UCSD-AML1 (cell line): ENCODE data around the gene SCRT2.
"Not testable (repeated sequence)": the region's sequence is repeated elsewhere in the genome, so short reads cannot be mapped to it uniquely, and the experiment has no call there.

Experiments
- DNase-seq: peaks from one replicate; lab custom pipeline; 2025; ENCODE audit not compliant: unreplicated experiment; lab: John Stamatoyannopoulos, UW

Gene SCRT2

DNA sequence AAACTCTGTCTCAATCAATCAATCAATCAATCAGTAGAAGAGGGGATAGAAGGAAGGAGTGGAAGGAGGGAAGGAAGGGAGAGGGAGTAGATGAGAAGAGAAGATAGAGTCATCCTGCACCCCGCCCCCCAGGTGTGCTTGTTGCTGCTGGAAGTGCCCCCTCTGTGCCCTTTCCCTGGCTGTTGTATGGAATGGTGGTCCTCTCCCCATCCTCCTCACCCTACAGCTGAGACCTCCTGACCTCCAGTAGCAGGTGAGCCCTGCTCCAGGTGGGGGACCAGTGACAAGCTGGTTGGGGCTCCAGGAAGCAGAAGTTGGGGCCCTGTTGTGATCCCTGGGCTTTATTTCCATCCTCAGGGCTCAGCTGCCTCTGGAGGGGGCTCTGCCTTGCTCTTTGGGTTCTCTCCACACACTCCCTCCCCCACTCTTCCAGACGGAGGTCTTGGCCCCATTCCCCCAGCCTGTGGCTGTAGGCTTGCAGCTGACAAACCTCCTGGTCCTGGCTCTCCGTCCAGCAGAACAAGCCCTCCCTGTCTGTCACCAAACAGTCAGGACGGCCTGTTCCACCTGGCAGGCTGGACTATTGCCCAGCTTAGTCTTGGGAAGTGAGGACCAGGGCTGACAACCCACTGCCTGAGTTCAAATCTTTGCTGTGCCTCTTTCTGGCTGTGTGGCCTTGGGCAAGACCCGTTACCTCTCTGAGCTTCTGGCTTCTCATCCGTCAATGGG, 26.0 kb upstream of the SCRT2 start:
- DNase-seq: no peak

DNA sequence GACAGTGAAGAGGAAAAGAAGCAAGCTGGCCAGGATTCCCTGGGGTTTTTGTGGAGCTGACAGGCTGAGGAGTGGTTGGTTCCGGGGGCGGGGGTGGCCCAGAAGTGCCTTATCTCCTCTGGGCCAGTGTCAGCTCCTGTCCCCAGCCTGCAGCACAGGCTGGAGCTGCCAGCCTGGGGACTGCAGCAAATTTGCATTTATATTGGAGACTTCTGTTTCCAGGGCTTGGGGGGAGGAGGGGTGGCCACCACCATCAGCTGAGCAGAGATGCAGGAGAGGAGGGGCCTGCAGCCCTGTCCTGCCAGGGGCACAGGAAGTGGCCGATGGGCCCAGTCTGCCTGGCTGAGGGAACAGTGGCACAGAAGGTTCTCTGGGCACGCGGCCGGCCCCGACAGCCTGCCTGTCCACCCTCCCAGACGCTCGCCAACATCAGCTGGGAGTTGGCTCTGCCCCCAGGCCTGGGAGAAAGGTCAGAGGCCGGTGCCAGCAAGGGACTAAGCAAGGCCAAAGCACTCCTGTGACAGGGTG, 24.3 kb upstream of the SCRT2 start:
- DNase-seq: no peak

DNA sequence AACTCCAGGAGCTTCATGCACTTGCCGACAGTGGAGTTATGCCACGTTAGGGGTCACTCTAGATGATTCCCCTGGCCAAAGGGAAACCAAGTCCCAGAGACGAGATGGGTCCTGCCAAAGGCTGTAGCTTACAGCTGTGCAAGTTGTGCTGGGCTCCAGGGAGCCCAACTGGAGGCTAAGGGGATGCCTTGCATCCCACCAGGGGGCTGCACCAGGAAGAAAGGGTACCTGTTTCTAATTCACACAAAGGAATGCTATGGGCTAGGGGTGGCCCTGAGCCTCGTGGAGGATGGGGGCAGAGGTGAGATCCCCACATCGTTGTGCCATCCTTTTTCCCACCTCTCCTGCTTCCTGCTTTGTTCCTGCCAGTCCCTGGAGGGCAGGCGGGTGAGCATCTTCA, 23.7 kb upstream of the SCRT2 start:
- no peak for DNase-seq

DNA sequence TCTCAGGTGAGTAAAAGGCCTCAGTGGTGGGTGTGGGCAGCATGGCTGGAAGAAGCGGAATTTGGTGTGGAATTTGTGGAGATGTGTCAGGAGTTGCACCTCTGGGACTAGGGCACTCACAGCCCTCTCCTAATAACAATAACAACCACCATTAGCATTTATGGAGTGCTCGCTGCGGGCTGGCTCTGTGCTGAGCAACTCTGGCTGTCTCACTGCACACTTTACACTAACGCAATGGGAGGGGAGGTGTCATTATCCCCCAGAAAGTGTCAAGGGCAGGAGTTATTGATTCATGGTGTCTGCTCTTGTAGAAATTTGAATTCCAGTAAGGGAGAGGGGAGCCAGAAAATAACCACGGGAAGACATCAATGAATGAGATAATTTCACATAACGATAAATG, 22.7 kb upstream of the SCRT2 start:
- DNase-seq: no peak

DNA sequence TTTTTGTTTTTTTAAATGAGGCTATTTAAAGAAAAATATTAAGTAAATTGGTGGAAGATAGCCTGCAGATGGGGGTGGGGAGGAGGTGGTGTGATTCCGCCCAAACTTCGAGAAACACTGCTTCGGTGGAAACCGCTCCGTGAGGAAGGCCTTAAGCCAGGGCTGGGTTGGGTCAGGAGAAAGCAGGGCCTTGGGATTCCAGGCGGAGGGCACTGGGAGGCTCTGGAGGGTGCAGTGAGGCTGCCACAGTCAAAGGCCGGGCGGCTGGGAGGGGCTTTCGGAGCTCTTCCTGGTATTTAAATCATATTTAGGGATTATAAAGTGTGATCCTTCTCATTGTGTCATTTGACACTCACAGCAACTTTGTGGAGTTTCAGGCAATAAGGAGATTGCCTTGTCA, 22.2 kb upstream of the SCRT2 start:
- DNase-seq: no peak

DNA sequence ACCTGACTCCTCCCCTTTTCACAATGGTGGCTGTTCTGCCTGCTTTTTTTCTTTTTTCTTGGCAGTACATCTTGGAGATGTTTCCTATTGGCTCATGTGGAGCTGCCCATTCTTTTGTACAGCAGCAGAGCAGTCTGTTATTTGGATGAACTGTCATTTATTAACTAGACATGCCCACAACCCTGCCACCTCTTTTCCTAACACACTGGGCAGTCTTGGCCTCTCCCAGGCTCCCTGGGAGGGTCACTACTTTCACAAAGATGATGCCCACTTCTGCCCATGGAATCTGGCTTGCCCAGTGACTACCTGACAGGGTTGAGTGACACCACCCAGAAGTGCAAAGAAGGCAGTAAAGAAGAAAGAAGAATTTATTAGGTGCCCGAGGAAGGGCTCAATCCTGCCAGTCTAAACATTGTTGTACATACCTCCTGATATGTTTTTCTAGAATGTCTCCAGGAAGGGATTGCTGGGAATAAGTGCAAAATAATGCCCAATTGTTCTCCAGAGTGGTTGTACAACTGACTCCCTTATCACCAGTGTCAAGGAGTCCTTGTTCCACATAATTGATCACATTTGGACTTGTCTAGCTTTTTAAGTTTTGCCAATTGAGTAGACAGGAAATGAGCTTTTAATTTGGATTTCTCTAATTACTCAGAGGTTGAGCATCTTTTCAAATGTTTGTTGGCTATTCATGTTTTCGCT, 19.7 kb upstream of the SCRT2 start:
- no peak for DNase-seq

DNA sequence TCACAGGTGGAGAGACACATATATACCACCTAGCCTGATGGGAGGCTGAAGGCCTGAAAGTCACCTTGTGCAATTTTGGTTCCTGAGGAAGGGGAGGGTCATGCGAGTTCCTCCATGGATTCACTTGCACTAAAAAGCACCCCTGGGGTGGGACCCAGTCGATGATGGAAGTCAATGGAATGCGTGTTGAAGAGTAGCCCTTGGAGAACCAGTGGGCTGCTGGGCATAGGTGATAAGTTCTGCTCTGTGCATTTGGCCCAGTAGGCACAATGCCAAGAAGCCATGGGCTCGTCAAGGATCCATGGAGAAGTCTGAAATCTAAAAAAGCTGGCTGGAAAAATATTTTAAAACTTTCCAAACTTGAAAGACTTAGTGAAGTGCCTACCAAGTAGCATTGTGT, 18.9 kb upstream of the SCRT2 start:
- DNase-seq: no peak

DNA sequence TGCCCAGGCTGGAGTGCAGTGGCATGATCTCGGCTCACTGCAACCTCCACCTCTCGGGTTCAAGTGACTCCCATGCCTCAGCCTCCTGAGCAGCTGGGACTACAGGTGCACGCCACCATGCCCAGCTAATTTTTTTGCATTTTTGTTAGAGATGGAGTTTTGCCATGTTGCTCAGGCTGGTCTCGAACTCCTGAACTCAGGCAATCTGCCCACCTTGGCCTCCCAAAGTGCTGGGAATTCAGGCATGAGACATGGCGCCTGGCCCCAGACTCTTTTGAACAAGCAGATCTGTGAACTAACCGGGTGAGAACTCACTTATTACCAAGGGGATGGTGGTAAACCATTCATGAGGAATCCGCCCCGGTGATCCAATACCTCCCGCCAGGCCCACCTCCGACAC, 18.2 kb upstream of the SCRT2 start:
- not testable (repeated sequence) for DNase-seq

DNA sequence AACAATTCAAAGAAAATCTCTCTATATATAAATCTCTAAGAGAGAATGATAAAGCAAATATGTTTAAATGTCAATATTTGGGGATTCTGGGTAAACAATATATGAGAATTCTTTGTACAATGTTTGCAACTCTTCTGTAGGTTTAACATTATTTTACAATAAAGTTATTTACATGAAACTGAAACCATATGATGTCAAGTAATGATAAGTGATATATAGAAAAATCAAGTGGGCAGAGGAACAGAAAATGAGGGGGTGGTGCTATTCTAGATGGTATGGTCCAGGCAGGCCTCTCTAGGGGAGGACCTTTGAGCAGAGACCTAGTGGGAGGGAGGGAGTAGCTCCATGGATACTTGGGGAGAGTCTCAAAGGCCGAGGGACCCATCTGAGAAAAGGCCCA, 16.4 kb upstream of the SCRT2 start:
- no peak for DNase-seq

DNA sequence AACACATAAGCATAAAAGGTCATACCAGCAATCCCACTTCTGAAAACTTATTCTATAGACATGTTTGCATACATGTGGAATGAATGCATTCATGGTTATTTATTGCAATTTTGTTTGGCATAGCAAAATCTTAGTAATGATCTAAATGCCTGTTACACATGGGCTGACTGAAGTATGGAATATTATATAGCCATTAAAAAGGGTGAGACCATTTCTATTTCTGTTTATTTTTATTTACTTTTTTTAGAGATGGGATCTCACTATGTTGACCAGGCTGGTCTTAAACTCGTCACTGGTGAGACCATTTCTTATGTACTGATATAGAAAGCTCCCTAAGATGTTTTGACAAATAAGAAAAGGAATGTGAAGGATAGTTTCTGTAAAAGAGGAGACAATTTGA, 14.3 kb upstream of the SCRT2 start:
- DNase-seq: no peak

DNA sequence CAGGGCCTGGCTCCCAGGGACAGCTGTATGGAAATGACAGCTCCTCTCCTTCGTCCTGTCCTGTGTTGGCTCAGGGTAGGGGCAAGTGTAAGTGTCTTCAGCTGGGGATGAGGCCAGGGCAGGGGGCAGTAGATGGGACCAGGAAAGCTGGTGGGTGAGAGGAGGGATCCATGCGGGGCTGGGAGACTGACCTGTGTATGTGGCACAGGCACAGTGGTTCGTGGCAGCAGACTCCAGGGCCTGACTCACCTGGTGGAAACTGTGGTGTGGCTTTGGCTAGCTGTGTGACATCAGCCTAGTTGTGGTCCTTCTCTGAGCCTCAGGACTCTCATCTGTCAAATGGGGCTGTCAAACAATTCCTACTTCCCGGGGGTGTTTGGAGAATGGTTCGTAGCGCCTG, 13.7 kb upstream of the SCRT2 start:
- no peak for DNase-seq

DNA sequence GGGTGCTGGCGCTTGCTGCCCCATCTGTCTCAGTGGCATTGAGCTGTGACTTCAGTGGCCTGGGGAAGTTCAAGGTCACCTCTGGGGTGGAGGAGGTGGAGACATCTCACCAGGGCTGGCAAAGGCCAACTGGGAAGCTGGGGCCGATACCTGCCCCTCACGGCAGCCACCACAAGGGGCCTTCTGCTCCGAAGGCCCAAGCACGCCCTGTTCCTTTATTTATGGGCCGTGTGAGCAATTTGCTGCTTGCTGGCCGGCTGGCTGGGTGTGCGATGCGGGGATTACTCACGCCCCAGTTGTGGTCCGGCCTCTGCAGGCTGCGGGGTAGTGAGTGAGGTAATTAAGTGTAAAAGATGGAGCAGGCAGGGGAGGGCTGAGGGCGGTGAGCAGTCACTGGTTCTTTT, 13.2 kb upstream of the SCRT2 start:
- no peak for DNase-seq

DNA sequence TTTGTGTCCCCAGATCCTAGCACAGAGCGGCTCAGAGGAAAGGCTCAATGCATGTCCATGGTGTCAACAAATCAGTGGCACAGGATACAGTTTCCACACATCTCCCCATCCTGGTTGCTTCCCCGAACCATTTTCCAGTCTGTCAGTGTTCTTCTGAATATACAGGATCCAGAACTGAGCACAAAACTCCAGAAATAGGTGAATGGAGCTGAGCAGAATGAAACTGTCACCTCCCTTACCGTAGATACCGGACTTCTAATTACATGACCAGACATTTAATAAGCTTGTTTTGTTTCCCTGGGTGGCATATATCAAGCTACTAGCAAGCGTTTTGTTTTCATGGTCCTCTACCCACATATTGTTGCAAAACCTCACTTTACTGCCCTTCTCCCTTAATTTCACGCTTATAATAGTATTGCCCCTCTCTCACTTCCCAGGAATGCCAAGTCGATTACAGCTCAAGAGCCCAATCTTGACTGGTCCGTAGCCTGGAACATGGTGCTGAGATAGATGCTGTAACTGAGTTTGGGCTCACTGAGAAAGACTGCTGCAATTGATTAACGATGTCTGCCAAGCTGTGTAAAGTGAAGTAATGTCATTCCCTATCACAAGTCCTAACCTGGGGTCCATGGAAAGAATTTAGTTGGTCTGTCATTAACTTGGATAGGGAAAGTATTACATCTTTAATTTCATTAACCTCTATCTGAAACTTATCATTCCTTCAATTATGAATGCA, 12.0 kb upstream of the SCRT2 start:
- no peak for DNase-seq

DNA sequence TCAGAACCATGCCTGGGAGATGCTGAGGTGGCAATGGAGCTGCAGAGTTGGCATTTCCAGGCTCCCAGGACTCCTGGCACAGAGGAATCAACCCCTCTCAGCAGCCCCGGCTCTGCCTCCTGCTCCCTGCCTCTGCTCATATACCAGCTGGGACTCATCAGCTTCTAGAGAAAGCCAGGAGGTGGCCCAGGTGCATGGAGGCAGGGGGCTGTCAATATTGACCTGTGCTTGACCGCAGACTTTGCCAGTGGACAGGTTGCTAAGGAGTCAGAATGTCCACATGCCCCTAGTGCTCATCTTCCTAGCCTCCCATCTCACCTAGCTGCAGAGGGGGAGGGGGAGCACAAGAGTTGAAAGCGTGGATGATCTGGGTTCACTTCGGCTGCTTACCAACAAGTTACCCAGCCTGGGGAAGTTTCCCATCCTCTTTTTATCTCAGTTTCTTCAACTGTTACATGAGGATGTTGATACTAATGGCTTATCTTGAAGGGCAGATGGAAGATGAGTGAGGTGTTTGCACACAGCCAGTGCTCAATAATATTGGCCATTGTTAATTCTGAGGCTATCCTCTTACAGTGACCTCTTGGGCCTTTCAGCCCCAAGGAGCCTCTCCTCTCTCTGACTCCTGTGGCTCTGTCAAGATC, 9.2 kb upstream of the SCRT2 start:
- no peak for DNase-seq

DNA sequence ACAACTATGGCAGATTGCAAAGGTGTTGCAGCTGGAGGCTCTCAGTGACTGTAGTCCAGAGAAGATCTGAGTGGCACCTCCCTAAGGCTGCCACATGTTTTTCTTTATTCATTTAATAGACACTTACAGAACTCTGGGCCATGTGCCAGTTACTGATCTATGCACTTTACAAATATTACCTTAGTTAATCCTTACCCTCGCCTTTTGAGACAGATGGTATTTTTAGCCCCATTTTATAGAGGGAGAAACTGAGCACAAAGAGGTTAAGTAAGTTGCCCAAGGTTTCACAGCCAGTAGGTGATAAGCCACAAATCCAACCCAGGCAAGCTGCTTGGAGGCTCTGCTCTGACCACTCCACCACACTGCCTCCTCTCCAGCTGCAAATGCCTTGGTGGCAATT, 6.5 kb upstream of the SCRT2 start:
- DNase-seq: no peak

DNA sequence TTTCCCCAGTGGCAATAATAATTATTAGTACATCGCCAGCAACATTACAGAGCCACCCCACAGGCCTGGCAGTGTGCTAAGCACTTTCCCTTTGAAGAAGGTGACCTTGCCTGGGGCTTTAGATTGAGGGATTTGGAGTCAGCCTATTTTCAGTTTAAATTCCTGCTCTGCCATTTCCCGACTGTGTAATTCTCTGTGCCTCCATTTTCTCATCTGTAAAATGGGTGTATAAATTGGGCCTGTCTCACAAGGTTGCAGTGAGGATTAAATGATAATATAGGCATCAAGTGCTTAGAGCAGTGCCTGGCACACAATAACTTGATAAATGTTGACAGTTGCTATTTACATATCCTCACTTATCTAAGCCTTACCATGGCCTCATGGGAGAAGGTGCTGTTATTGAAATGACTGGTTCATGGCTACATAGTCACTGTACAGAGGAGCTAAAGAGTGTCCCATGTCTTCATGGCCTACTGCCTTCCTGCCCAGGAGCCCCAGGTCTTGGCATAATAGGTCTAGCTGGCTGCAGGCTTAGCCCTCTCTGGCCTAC, 5.1 kb upstream of the SCRT2 start:
- DNase-seq: no peak

DNA sequence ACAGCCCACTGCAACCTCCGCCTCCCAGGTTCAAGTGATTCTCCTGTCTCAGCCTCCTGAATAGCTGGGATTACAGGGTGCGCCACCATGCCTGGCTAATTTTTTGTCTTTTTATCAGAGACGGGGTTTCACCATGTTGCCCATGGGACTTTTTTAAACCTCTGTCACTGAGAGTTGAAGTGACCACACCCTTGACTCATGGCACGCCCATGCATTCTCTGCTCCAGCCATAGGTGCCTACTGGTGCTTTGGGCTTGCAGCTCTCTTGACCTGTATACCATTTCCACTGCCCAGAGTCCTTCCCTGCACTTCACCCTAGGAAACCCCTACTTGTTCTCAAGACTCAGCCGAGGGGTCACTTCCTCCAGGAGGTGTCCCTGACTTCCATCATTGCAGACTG, 2.4 kb upstream of the SCRT2 start:
- DNase-seq: no peak

DNA sequence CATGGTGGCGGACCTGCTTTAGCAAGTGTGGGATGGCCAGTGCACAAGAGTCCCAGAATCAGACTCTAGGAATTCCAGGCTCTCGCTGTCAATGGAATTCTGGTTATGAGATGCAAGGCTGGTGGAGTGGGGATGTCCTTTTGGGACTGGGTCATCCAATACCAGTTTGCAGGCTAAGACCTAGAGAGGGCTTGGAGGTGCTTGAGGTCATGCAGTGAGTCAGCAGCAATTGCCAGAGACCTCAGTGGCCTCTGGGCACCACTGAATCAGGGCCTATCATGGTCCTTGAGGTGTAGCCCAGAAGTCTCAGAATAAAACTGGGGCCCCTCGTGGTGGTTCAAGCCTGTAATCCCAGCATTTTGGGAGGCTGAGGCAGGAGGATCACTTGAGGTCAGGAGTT, 1.4 kb upstream of the SCRT2 start:
- no peak for DNase-seq

DNA sequence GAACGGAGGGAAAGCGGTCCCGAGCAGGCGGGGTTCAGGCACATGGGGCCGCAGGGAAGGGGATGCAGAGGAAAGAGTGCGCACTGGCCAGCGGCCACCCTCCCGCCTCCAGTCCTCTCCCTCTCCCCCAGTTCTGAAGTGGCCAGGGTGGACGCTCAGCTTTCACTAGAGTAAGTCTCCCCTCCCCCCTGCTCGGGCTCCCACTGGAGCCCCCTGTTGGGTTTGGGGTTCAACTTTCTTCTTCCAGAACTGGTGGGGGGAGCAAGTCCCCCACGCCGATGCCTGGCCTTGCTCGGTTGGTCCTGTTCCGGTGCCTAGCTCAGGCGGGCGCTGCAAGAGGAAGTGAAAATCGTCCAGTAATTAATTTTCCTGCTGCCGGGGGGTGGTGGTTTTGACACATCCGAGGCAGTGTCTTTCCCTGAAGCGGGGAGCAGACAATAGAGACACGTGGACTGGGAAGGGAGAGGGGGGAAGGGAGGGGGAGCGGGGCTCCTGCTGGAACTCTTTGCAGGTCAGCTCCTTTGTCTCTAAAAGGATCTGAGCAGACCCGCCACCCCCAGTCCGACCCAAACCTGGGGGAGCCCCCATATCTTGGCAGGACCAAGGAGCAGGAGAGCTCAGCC, 824 bp upstream of the SCRT2 start:
- peak; percentile 55 for DNase-seq

DNA sequence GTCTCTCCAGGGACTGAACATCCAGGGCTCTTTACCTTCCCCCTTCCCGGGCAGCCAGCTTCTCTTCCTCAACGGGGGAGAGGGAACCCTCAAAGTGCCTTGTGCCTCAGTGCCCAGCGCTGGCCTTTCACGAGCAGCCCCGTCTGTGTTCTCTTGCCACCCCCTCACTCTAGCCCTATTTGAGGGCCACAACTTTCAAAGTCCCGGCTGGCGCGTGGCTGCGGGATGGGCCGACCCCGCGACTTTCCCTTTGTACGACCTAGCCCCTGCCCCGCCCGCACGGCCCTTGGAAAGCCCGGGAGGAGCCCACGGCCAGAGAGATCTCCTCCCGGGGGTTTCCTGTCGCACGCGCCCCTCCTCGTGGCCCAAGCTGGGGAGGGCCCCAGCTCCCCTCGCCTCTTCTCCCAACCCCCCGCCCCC, 559 bp downstream of the SCRT2 start:
- no peak for DNase-seq

DNA sequence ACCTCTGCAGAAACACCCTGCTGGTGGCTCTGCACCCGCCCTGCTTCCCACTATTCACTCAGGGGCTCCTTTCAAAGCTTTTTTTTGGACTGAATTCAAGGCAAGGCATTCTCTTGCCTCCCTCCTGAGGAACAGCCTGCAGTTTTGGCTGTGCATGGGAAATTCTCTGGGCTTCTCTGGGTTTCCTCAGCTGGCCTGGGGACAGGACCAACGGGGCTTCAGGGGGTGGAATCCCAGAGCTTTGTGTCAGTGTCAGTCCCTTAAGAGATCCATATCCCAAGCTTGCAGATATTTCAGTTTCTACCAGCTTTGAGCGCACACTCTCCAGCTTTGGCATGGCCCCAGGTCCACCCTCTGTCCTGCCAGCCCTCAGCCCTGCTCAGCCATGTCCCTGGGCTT, 2.0 kb downstream of the SCRT2 start:
- DNase-seq: no peak
